MM.1S (cell line): ENCODE results near the gene PSORS1C1.

Experiments used
- DNase-seq: peaks from one replicate; pipeline ENCODE4 v3.0.0-alpha.2; 2015
- H2AFZ ChIP-seq: fragments of 300-600 bp; sonication (generic); 2 replicates; pipeline ENCODE4 v1.6.0; 2016; ENCODE audit warnings: antibody characterized with exemption, low read length
- H3F3A ChIP-seq: fragments of 300-600 bp; sonication (generic); 2 replicates; pipeline ENCODE4 v1.6.1; 2016; ENCODE audit warnings: mild to moderate bottlenecking, antibody characterized with exemption, low read length, moderate library complexity, mixed read lengths; ENCODE audit not compliant: insufficient read depth
- H3K27ac ChIP-seq: fragments of 300-600 bp; sonication (generic); 2 replicates; pipeline ENCODE4 v1.5.1; 2016; ENCODE audit warnings: mild to moderate bottlenecking, low read length
- H3K27me3 ChIP-seq: fragments of 300-600 bp; sonication (generic); replicated peaks from 2 replicates; pipeline ENCODE4 v1.6.0; 2016; ENCODE audit warnings: low read length; ENCODE audit not compliant: insufficient read depth
- H3K36me3 ChIP-seq: fragments of 300-600 bp; sonication (generic); replicated peaks from 2 replicates; pipeline ENCODE4 v1.6.1; 2016; ENCODE audit warnings: mild to moderate bottlenecking, low read length, mixed read lengths; ENCODE audit not compliant: insufficient read depth
- H3K4me1 ChIP-seq: fragments of 300-600 bp; sonication (generic); 2 replicates; pipeline ENCODE4 v1.6.1; 2016; ENCODE audit warnings: low read length, mixed read lengths
- H3K4me2 ChIP-seq: fragments of 300-600 bp; sonication (generic); 2 replicates; pipeline ENCODE4 v1.6.0; 2016; ENCODE audit warnings: low read depth, low read length
- H3K4me3 ChIP-seq: fragments of 300-600 bp; sonication (generic); 2 replicates; pipeline ENCODE4 v1.5.1; 2016; ENCODE audit warnings: low read length, mixed read lengths
- H3K79me2 ChIP-seq: fragments of 300-600 bp; sonication (generic); 2 replicates; pipeline ENCODE4 v1.6.1; 2016; ENCODE audit warnings: mixed run types, low read length, mixed read lengths
- H3K9ac ChIP-seq: fragments of 300-600 bp; sonication (generic); 2 replicates; pipeline ENCODE4 v1.6.1; 2016; ENCODE audit warnings: low read length, mixed read lengths
- H3K9me2 ChIP-seq: fragments of 300-600 bp; sonication (generic); replicated peaks from 2 replicates; pipeline ENCODE4 v1.6.1; 2016; ENCODE audit warnings: mild to moderate bottlenecking, low read length, mixed read lengths; ENCODE audit not compliant: insufficient read depth
- H3K9me3 ChIP-seq: fragments of 300-600 bp; sonication (generic); replicated peaks from 2 replicates; pipeline ENCODE4 v1.6.1; 2016; ENCODE audit warnings: mild to moderate bottlenecking, low read length, mixed read lengths; ENCODE audit not compliant: insufficient read depth
- H4K20me1 ChIP-seq: fragments of 300-600 bp; sonication (generic); 2 replicates; pipeline ENCODE4 v1.6.1; 2016; ENCODE audit warnings: mild to moderate bottlenecking, low read length, moderate library complexity, mixed read lengths; ENCODE audit not compliant: insufficient read depth
- CTCF ChIP-seq: fragments of 300-600 bp; sonication (generic); IDR thresholded peaks from 2 replicates; pipeline ENCODE4 v1.5.1; 2016; ENCODE audit warnings: antibody characterized with exemption, low read length, mixed read lengths
- EZH2 ChIP-seq: fragments of 300-600 bp; sonication (generic); optimal IDR thresholded peaks from 2 replicates; pipeline ENCODE3; 2017; ENCODE audit warnings: low read depth, mild to moderate bottlenecking, antibody characterized with exemption, low read length, mixed read lengths
- EZH2phosphoT487 ChIP-seq: fragments of 300-600 bp; sonication (generic); IDR thresholded peaks from 2 replicates; pipeline ENCODE4 v1.6.1; 2018; ENCODE audit warnings: antibody characterized with exemption, low read length

The PSORS1C1 gene

DNA sequence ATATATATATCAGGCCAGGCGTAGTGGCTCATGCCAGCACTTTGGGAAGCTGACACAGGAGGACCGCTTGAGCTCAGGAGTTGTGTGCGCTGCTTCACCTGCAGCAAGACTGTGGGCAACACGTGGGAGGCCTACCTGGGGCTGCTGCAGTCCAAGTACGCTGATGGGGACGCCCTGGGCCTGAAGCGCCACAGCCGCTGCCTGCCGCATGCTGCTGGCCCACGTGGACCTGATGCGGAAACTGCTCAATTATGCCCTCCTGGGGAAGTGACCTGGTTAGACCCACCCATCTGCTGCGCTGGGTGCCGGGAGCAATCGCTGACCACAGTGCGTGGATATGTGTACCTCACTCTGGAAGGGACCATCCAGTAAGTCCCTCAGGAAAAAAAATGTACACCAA is 26.0 kb downstream of the PSORS1C1 start:
- no peaks in the 10 kb centered on the region for H3K36me3 ChIP-seq
- H3K4me1 ChIP-seq: no peaks in the 10 kb centered on the region
- DNase-seq: no peak
- no peaks in the 10 kb centered on the region for H3K9me3 ChIP-seq
- no peaks in the 10 kb centered on the region for H3F3A ChIP-seq
- H3K4me3 ChIP-seq: no peak overlapping the region
- no peaks in the 10 kb centered on the region for H4K20me1 ChIP-seq
- H3K4me2 ChIP-seq: no peak overlapping the region
- H3K27me3 ChIP-seq: peaks cover 5% of the 10 kb centered on the region; the same call in 1 of the 2 replicates
- H3K27ac ChIP-seq: no peak overlapping the region
- TF ChIP-seq EZH2phosphoT487 (no peak), CTCF (no peak), EZH2 (no peak)
- H3K79me2 ChIP-seq: no peaks in the 10 kb centered on the region
- H3K9me2 ChIP-seq: no peaks in the 10 kb centered on the region
- H2AFZ ChIP-seq: no peak overlapping the region
- no peak overlapping the region for H3K9ac ChIP-seq

DNA sequence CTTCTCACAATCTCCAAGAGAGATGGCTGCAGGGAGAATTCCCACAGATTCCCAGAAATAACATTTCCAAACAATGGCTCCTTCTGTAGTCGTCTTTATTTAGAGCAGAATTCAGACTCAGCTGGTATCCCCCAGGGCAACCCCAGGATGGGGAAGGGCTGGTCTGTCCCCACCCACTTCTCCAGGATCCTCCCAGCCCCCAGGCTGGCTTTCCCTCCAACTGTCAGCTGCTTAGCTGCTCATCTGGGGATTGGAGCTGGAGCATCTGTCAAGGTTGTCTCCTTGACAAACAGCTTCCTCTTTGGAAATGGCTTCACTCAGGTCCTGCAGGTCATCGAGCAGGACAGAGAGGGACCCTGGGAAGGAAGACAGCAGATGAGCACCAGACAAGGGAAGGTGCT is 27.8 kb downstream of the PSORS1C1 start:
- Histone ChIP-seq H2AFZ (no peak overlapping the region), H3K4me3 (no peak overlapping the region), H3K36me3 (no peaks in the 10 kb centered on the region), H3K27me3 (peaks cover 5% of the 10 kb centered on the region; the same call in 1 of the 2 replicates), H3K79me2 (no peaks in the 10 kb centered on the region), H3K27ac (no peak overlapping the region), H3K9ac (no peak overlapping the region), H3K4me1 (no peaks in the 10 kb centered on the region), H3F3A (no peaks in the 10 kb centered on the region), H4K20me1 (no peaks in the 10 kb centered on the region), H3K9me3 (no peaks in the 10 kb centered on the region), H3K4me2 (no peak overlapping the region), H3K9me2 (no peaks in the 10 kb centered on the region)
- DNase-seq: no peak
- TF ChIP-seq EZH2: no peak
- TF ChIP-seq CTCF: no peak
- TF ChIP-seq EZH2phosphoT487: no peak

DNA sequence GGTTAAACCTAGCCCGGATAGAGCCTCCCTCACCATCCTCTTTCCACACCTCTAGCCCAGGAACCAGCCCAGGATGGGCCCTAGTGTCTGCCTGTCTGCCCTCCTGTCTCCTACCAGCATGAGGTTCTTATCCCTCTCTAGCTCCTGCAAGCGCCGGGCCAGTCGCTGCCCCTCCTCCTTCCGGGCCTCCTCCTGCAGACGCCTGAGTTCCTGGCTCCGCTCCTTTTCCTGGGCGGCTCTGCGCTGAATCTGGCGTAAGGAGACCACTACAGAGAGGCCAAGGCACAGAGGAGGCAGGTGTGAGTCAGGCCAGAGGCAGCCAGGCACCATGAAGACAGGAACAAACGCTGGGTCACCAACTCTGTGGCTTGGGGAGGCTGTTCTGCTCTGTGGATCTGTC is 28.5 kb downstream of the PSORS1C1 start:
- no peak for DNase-seq
- no peaks in the 10 kb centered on the region for H3K9me2 ChIP-seq
- H3K4me2 ChIP-seq: no peak overlapping the region
- H3K36me3 ChIP-seq: no peaks in the 10 kb centered on the region
- H3K4me3 ChIP-seq: no peak overlapping the region
- no peak overlapping the region for H3K27ac ChIP-seq
- no peaks in the 10 kb centered on the region for H3K4me1 ChIP-seq
- H3K79me2 ChIP-seq: no peaks in the 10 kb centered on the region
- H2AFZ ChIP-seq: no peak overlapping the region
- H3K27me3 ChIP-seq: peaks cover 5% of the 10 kb centered on the region; the same call in 1 of the 2 replicates
- TF ChIP-seq CTCF: no peak
- TF ChIP-seq EZH2: no peak
- TF ChIP-seq EZH2phosphoT487: no peak
- no peaks in the 10 kb centered on the region for H3F3A ChIP-seq
- H3K9me3 ChIP-seq: no peaks in the 10 kb centered on the region
- no peaks in the 10 kb centered on the region for H4K20me1 ChIP-seq
- no peak overlapping the region for H3K9ac ChIP-seq
